A549 (cell line): ENCODE data around the gene LRRC14B. TPM values are rescaled to one million over a fixed set of nuclear protein-coding genes. Genes with fewer than 3 reads are reported as not detected.

Experiments
- ATAC-seq, 2 experiments: fragments of 200-7000 bp in 1 of 2; fragments of >200 bp in 1 of 2; cut with Nextera tagmentation in 1 of 2; cut with Tn5 transposase in 1 of 2; 3 replicates each; pipeline versions ENCODE4 v1.8.0 to v1.9.1; 2018 to 2020; ENCODE audit warnings: mild to moderate bottlenecking in 1 of 2, moderate library complexity in 1 of 2
- CTCF ChIA-PET: fragments of 300-600 bp; sonication (Branson Sonifier 250); formaldehyde crosslinking; extraction: SDS; loops from one replicate; lab custom pipeline; 2021; ENCODE audit warnings: antibody characterized with exemption, inconsistent platforms; lab: Yijun Ruan, JAX
- POLR2A ChIA-PET: fragments of 350-600 bp; formaldehyde crosslinking; extraction: SDS; loops from one replicate; lab custom pipeline; 2021; ENCODE audit warnings: antibody characterized with exemption, inconsistent platforms; lab: Yijun Ruan, JAX
- DNase-seq, 2 experiments: peaks; one replicate each; pipeline versions ENCODE4 v3.0.0 to v3.0.0-alpha.2; 2011 to 2016; ENCODE audit warnings: low read depth in 1 of 2, low spot score in 1 of 2
- FAIRE-seq: peaks from 2 replicates; lab custom pipeline; 2011; peaks lifted over from hg19 to GRCh38; lab: Jason Lieb, UNC
- H3K27ac ChIP-seq, 2 experiments: fragments of >200 bp; sonication (Bioruptor Twin); formaldehyde crosslinking; 3 replicates each; pipeline ENCODE4 v1.5.1; 2016 to 2017
- H3K4me1 ChIP-seq: fragments of >200 bp; sonication (Bioruptor Twin); formaldehyde crosslinking; 3 replicates; pipeline ENCODE4 v1.6.1; 2016
- H3K4me2 ChIP-seq: fragments of >200 bp; sonication (Bioruptor Twin); formaldehyde crosslinking; 3 replicates; pipeline ENCODE4 v1.6.1; 2016
- H3K4me3 ChIP-seq: fragments of >200 bp; sonication (Bioruptor Twin); formaldehyde crosslinking; 3 replicates; pipeline ENCODE4 v1.5.1; 2016
- H3K9me3 ChIP-seq: fragments of >200 bp; sonication (Bioruptor Twin); formaldehyde crosslinking; 3 replicates; pipeline ENCODE4 v1.6.1; 2016
- BHLHE40 ChIP-seq: IDR thresholded peaks from 2 replicates; pipeline ENCODE4 v1.6.1; 2012; ENCODE audit warnings: low read depth, low read length, inconsistent platforms
- CBX2 ChIP-seq: fragments of 200-600 bp; sonication (generic); IDR thresholded peaks from 2 replicates; pipeline ENCODE4 v1.6.1; 2016; ENCODE audit warnings: low read depth, mild to moderate bottlenecking, borderline replicate concordance
- CHD2 ChIP-seq: fragments of 150-350 bp; IDR thresholded peaks from 2 replicates; pipeline ENCODE4 v1.6.1; 2014; ENCODE audit warnings: low read length; ENCODE audit not compliant: partially characterized antibody
- CHD4 ChIP-seq: fragments of 200-600 bp; sonication (generic); IDR thresholded peaks from 2 replicates; pipeline ENCODE4 v1.6.1; 2016; ENCODE audit warnings: antibody characterized with exemption, mild to moderate bottlenecking, borderline replicate concordance
- EHMT2 ChIP-seq: fragments of 200-600 bp; sonication (generic); IDR thresholded peaks from 2 replicates; pipeline ENCODE4 v1.6.1; 2016; ENCODE audit warnings: antibody characterized with exemption, low read depth, mild to moderate bottlenecking, moderate library complexity
- EP300 ChIP-seq, 2 experiments: fragments of >200 bp; sonication (Bioruptor Twin); formaldehyde crosslinking; IDR thresholded peaks; 2 replicates in 1 of 2; 3 replicates in 1 of 2; pipeline ENCODE4 v1.6.1; 2016 to 2017
- FOSL2 ChIP-seq, 2 experiments: fragments of 450-650 bp in 1 of 2; fragments of >200 bp in 1 of 2; sonication (Bioruptor Twin) in 1 of 2; formaldehyde crosslinking; IDR thresholded peaks; 2 replicates each; pipeline versions ENCODE4 v1.5.0 to v1.6.1; 2016 to 2020; ENCODE audit warnings: mild to moderate bottlenecking in 1 of 2, moderate library complexity in 1 of 2
- FOXS1 ChIP-seq: fragments of 250-450 bp; sonication (Bioruptor Pico); IDR thresholded peaks from 2 replicates; pipeline ENCODE4 v1.5.0; 2020; ENCODE audit warnings: mild to moderate bottlenecking, moderate library complexity
- HDAC2 ChIP-seq: fragments of 200-600 bp; sonication (generic); IDR thresholded peaks from 2 replicates; pipeline ENCODE4 v1.6.1; 2016
- HES2 ChIP-seq: fragments of >200 bp; sonication (Bioruptor Twin); formaldehyde crosslinking; IDR thresholded peaks from 2 replicates; pipeline ENCODE4 v1.6.1; 2016
- HMGXB4 ChIP-seq: fragments of 250-450 bp; sonication (Bioruptor Pico); IDR thresholded peaks from 2 replicates; pipeline ENCODE4 v1.5.0; 2021; ENCODE audit warnings: mild to moderate bottlenecking, moderate library complexity, borderline replicate concordance
- HOXA7 ChIP-seq: fragments of 250-450 bp; sonication (Bioruptor Pico); IDR thresholded peaks from 2 replicates; pipeline ENCODE4 v1.5.0; 2020; ENCODE audit warnings: mild to moderate bottlenecking, moderate library complexity
- HOXB13 ChIP-seq: fragments of 250-450 bp; sonication (Bioruptor Pico); IDR thresholded peaks from 2 replicates; pipeline ENCODE4 v1.5.0; 2020; ENCODE audit warnings: low read depth, mild to moderate bottlenecking, moderate library complexity
- MAZ ChIP-seq: fragments of 150-350 bp; IDR thresholded peaks from 2 replicates; pipeline ENCODE4 v1.6.1; 2014; ENCODE audit warnings: antibody characterized with exemption, low read depth, low read length, borderline replicate concordance
- NFE2L2 ChIP-seq: fragments of 150-350 bp; conservative IDR thresholded peaks from 2 replicates; pipeline ENCODE4 v1.6.1; 2014; ENCODE audit warnings: low read length
- NPAS2 ChIP-seq: fragments of 250-450 bp; sonication (Bioruptor Pico); IDR thresholded peaks from 2 replicates; pipeline ENCODE4 v1.8.0; 2022; ENCODE audit warnings: mild to moderate bottlenecking, moderate library complexity, borderline replicate concordance
- PBX3 ChIP-seq: IDR thresholded peaks from 2 replicates; pipeline ENCODE4 v1.6.1; 2012
- RAD21 ChIP-seq, 2 experiments: fragments of >200 bp in 1 of 2; sonication (Bioruptor Twin) in 1 of 2; formaldehyde crosslinking in 1 of 2; IDR thresholded peaks in 1 of 2; conservative IDR thresholded peaks in 1 of 2; 2 replicates in 1 of 2; 3 replicates in 1 of 2; pipeline ENCODE4 v1.6.1; 2012 to 2018; ENCODE audit warnings: inconsistent platforms in 1 of 2
- RARB ChIP-seq: fragments of 250-450 bp; sonication (Bioruptor Pico); IDR thresholded peaks from 2 replicates; pipeline ENCODE4 v1.8.0; 2021; ENCODE audit warnings: mild to moderate bottlenecking, moderate library complexity
- SMC3 ChIP-seq: fragments of >200 bp; sonication (Bioruptor Twin); formaldehyde crosslinking; IDR thresholded peaks from 3 replicates; pipeline ENCODE4 v1.6.1; 2018; ENCODE audit warnings: inconsistent platforms
- ZFP36 ChIP-seq: fragments of 450-650 bp; IDR thresholded peaks from 2 replicates; pipeline ENCODE4 v1.6.1; 2014; ENCODE audit warnings: borderline replicate concordance; ENCODE audit not compliant: partially characterized antibody
- WGBS: methylation state at CpG from one replicate; pipeline ENCODE4 v1.1.6; 2017; ENCODE audit errors: missing lambda C conversion rate; 5-methylcytosine and 5-hydroxymethylcytosine counted together
- polyA plus RNA-seq, 4 experiments: library from polyadenylated mRNA; depleted of rRNA in 3 of 4; stranded (reverse); fragments of >200 nt; fragmentation: RNase III in 1 of 4; extraction: RNeasy Plus Mini Kit Qiagen cat#74134 plus additional on column Dnase treatment in 1 of 4; gene quantifications; 2 replicates in 3 of 4; 3 replicates in 1 of 4; pipeline ENCODE4 v1.2.3, GENCODE V29; 2011 to 2017
- TF ChIP-seq, protein P1 (sequence below): IDR thresholded peaks from 2 replicates; pipeline ENCODE4 v1.6.1; 2012; ENCODE audit warnings: low read depth, borderline replicate concordance
- TF ChIP-seq, protein P2 (sequence below): IDR thresholded peaks from 2 replicates; pipeline ENCODE4 v1.6.1; 2012

The LRRC14B gene
- polyA plus RNA-seq, 2 of the 4 experiments (the other 2 are of a cell fraction), result not detected

GRCh38 chr5:181566-181965 is 9.7 kb upstream of the LRRC14B start (continued):
- TF ChIP-seq, protein P1, sequence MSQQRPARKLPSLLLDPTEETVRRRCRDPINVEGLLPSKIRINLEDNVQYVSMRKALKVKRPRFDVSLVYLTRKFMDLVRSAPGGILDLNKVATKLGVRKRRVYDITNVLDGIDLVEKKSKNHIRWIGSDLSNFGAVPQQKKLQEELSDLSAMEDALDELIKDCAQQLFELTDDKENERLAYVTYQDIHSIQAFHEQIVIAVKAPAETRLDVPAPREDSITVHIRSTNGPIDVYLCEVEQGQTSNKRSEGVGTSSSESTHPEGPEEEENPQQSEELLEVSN, result no peak
- TF ChIP-seq, protein P2, sequence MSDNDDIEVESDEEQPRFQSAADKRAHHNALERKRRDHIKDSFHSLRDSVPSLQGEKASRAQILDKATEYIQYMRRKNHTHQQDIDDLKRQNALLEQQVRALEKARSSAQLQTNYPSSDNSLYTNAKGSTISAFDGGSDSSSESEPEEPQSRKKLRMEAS, result no peak
- TF ChIP-seq PBX3, result no peak
- no peak for TF ChIP-seq NPAS2
- no peak for TF ChIP-seq RARB (CRISPR knock-in tag)

DNA sequence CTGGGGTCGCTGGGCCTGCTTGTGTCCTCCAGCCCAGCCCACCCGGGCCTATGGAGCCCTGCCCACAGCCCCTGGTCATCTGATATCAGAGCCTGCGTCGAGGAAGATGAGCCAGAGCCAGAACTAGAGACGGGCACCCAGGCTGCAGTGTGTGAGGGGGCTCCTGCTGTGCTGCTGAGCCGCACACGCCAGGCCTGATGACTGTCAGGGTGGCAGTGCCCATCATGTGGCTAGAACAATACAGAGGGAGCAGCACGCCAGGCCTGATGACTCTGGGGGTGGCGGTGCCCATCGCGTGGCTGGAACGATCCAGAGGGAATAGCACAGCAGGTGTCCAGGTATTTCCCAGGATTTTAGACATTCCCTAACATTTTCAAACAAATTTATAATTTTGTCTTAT is 9.2 kb upstream of the LRRC14B start:
- H3K9me3 ChIP-seq, result no peaks in the 10 kb centered on the region
- ChIA-PET CTCF (no interaction called here), POLR2A (no interaction called here)
- no peak overlapping the region for H3K27ac ChIP-seq
- H3K4me1 ChIP-seq, result no peaks in the 10 kb centered on the region
- 96% methylated on average over 8 of the region's 12 CpGs for WGBS
- ATAC-seq (no peak), DNase-seq (no peak), FAIRE-seq (no peak)
- TF ChIP-seq NFE2L2, result no peak
- no peak overlapping the region for H3K4me3 ChIP-seq
- H3K4me2 ChIP-seq, result no peak overlapping the region

DNA sequence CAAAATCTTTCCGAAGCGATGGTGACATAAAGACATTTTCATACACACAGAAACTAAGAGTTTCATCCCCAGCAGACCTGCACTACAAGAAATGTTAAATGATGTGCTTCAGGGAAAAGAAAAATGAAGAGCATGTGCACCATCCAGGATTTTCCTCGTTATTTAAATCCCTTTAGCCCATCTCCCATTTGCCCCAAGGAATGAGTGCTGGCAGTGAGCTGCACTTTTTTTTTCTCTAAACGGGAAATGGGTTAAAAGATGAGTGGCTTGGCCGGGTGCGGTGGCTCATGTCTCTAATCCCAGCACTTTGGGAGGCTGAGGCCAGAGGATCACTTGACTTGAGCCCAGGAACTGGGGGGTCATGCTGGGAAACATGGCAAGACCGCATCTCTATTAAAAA is 6.8 kb upstream of the LRRC14B start:
- 67% methylated on average over 7 of the region's 7 CpGs for WGBS
- FAIRE-seq, result no peak
- CTCF ChIA-PET, result no interaction called here
- no peaks in the 10 kb centered on the region for H3K9me3 ChIP-seq
- H3K27ac ChIP-seq, result no peak overlapping the region
- POLR2A ChIA-PET, result no interaction called here
- no peak overlapping the region for H3K4me2 ChIP-seq
- no peak for TF ChIP-seq EHMT2
- no peak for TF ChIP-seq HOXB13 (CRISPR knock-in tag)
- TF ChIP-seq SMC3, result no peak
- TF ChIP-seq HES2, result no peak
- no peak for TF ChIP-seq BHLHE40
- no peak for TF ChIP-seq NPAS2
- no peak for TF ChIP-seq FOXS1 (CRISPR knock-in tag)
- TF ChIP-seq CBX2, result no peak
- TF ChIP-seq EP300 (IDR thresholded peaks at IDR 0.05), result no peak
- no peak for TF ChIP-seq CHD4
- TF ChIP-seq HOXA7, result no peak
- TF ChIP-seq RAD21 (conservative IDR thresholded peaks at IDR 0.05 in 1 of 2, IDR thresholded peaks at IDR 0.05 in 1 of 2), result no peak
- TF ChIP-seq HMGXB4 (CRISPR knock-in tag), result no peak
- no peak for TF ChIP-seq HDAC2
- no peak for TF ChIP-seq FOSL2 (IDR thresholded peaks at IDR 0.05)
- TF ChIP-seq FOSL2 (CRISPR knock-in tag; IDR thresholded peaks at IDR 0.05), result no peak
- no peak for TF ChIP-seq MAZ
- no peak for TF ChIP-seq CHD2
- TF ChIP-seq ZFP36, result no peak
- no peak for ATAC-seq
- DNase-seq, result no peak
- no peaks in the 10 kb centered on the region for H3K4me1 ChIP-seq
- H3K4me3 ChIP-seq, result no peak overlapping the region
